ENCODE measurements around the gene PAQR5. TPM values are rescaled to one million over a fixed set of nuclear protein-coding genes. Genes with fewer than 3 reads are reported as not detected.

PAQR5 gene
- total and polyA plus RNA-seq, 9 of the 15 experiments (the other 6 are each of a cell fraction or from before 2014, with no cell fraction given), result 0.04 to 0.08 TPM; not detected in 7

- TF ChIP-seq PRDM10 (IDR thresholded peaks at IDR 0.05; ENCODE audit: partially characterized antibody) (no peak), CBX2 (IDR thresholded peaks at IDR 0.05; ENCODE audit: insufficient read depth, low read length, poor library complexity, severe bottlenecking) (no peak), PRPF4 (IDR thresholded peaks at IDR 0.05; ENCODE audit: insufficient read depth, low read depth, low read length, poor library complexity, severe bottlenecking) (no peak), SAFB2 (IDR thresholded peaks at IDR 0.05; ENCODE audit: borderline replicate concordance, low read depth, low read length, severe bottlenecking) (no peak), NFE2 (IDR thresholded peaks at IDR 0.05; ENCODE audit: low read depth) (no peak)
Measured at GRCh38 chr15:69421498-69421897, 122.8 kb downstream of the PAQR5 start (continued).

DNA sequence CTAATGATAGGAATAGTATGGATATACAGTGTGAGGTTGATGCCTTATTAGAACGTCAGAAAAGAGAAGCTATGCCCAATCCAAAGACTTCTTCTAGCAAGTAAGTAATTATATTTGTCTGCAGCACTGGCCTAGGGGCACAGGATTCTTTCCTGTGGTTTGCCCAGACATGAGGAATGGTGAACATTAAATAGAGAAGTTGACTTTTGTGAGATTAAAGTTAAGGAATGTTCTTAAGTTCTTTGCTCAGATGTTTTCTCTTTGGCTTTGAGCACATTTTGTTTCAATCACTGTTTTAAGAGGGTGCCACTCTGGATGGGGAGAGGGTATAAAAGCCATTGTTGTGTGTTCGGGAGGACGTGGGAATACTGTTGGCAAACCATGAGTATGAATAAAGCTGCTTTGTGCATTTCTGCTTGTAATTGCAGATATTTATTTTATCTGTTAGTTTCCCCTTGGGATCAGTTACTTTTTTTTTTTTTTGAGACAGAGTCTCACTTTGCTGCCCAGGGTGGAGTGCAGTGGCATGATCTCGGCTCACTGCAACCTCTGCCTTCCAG, 123.7 kb downstream of the PAQR5 start:
- H3K9ac ChIP-seq (ENCODE audit: insufficient read depth in 1 of 2, low read depth in 2 of 2, low read length in 2 of 2), result no peak overlapping the region
- in situ Hi-C loops (cut with MboI), result no loop called here
- DNase-seq (ENCODE audit: extremely low read depth in 1 of 4, low spot score in 3 of 4) (no peak), ATAC-seq (no peak), FAIRE-seq (no peak)
- H3K9me1 ChIP-seq (ENCODE audit: control insufficient read depth, insufficient read depth, low read length), result no peaks in the 10 kb centered on the region
- 85% methylated on average over 3 of the region's 4 CpGs for WGBS (ENCODE audit: insufficient coverage, low coverage, missing lambda C conversion rate)
- no peaks in the 10 kb centered on the region for H3K27me3 ChIP-seq (ENCODE audit: control insufficient read depth in 2 of 2, insufficient read depth in 2 of 2, low read length in 2 of 2)
- ChIA-PET POLR2A (interaction anchor here (0.7 to 1.5 kb wide), 3 partner anchors 17 to 31 kb away, joined by 3 to 4 read pairs (median 4); partner anchors contain the start of gene RPLP1), CTCF (ENCODE audit: low intra/inter-chr PET ratio) (no interaction called here)
- intact Hi-C loops (cut with micrococcal nuclease), result no loop called here
- H3K4me3 ChIP-seq, result no peak overlapping the region
- H3K79me2 ChIP-seq (ENCODE audit: control insufficient read depth, insufficient read depth, low read length), result peaks cover 18% of the 10 kb centered on the region
- no peaks in the 10 kb centered on the region for H3K9me3 ChIP-seq (replicated peaks; ENCODE audit: control insufficient read depth, insufficient read depth, low read depth, low read length)
- no peaks in the 10 kb centered on the region for H4K20me1 ChIP-seq (replicated peaks; ENCODE audit: control insufficient read depth, insufficient read depth, low read length)
- peaks cover 97% of the 10 kb centered on the region for H3K36me3 ChIP-seq (ENCODE audit: control insufficient read depth, insufficient read depth, low read length)
- H3K4me2 ChIP-seq (ENCODE audit: insufficient read depth, low read length), result no peak overlapping the region
- H3K4me1 ChIP-seq (replicated peaks in 1 of 2; ENCODE audit: control insufficient read depth in 2 of 2, insufficient read depth in 2 of 2, low read length in 2 of 2), result no peaks in the 10 kb centered on the region
- no TSS peak for BruUV-seq (replicated peaks)
- no peak overlapping the region for H2AFZ ChIP-seq (ENCODE audit: low read depth, low read length)
- H3K27ac ChIP-seq (ENCODE audit: extremely low read depth, low read depth, low read length), result no peak overlapping the region
- TF ChIP-seq HMG20A (CRISPR knock-in tag; conservative IDR thresholded peaks at IDR 0.05) (no peak), ZNF134 (CRISPR knock-in tag; conservative IDR thresholded peaks at IDR 0.05) (no peak), NFYB (IDR thresholded peaks at IDR 0.05; ENCODE audit: extremely low read depth, insufficient read length) (no peak), BRF1 (IDR thresholded peaks at IDR 0.05; ENCODE audit: borderline replicate concordance, extremely low read depth, insufficient read length) (no peak), ADNP (tag; IDR thresholded peaks at IDR 0.05) (no peak), ERF (CRISPR knock-in tag; IDR thresholded peaks at IDR 0.05) (no peak), ZNF444 (CRISPR knock-in tag; IDR thresholded peaks at IDR 0.05) (no peak), DDX20 (tag; IDR thresholded peaks at IDR 0.05; ENCODE audit: low read depth) (no peak), PTRF (tag; IDR thresholded peaks at IDR 0.05) (no peak), CBFA2T3 (IDR thresholded peaks at IDR 0.05) (no peak), ZNF79 (CRISPR knock-in tag; IDR thresholded peaks at IDR 0.05; ENCODE audit: low read depth) (no peak), HNRNPLL (IDR thresholded peaks at IDR 0.05; ENCODE audit: low read depth, low read length, poor library complexity, severe bottlenecking) (no peak), ZBTB12 (CRISPR knock-in tag; IDR thresholded peaks at IDR 0.05) (no peak)
